Calu3 (cell line): ENCODE results near the gene PPP1R17. TPM values are rescaled to one million over a fixed set of nuclear protein-coding genes. Genes with fewer than 3 reads are reported as not detected.

Source experiments
- BruUV-seq: library from RNA; stranded (reverse); fragments of 400-500 nt; replicated peaks from 2 replicates; lab custom pipeline; 2021; lab: Mats Ljungman, UMichigan
- CTCF ChIA-PET: fragments of 300-600 bp; sonication (Branson Sonifier 250); formaldehyde crosslinking; loops from one replicate; lab custom pipeline; 2022; ENCODE audit warnings: antibody characterized with exemption; lab: Charles Lee
- DNase-seq: peaks from one replicate; pipeline ENCODE4 v3.0.0; 2022
- H3K27ac Mint-ChIP-seq: one replicate; pipeline ENCODE4 v1.8.0; 2022; ENCODE audit warnings: mixed read lengths; ENCODE audit not compliant: unreplicated experiment
- H3K27me3 Mint-ChIP-seq: one replicate; pipeline ENCODE4 v1.8.0; 2022; ENCODE audit warnings: mixed read lengths; ENCODE audit not compliant: unreplicated experiment
- H3K36me3 Mint-ChIP-seq: one replicate; pipeline ENCODE4 v1.8.0; 2022; ENCODE audit warnings: mild to moderate bottlenecking, moderate library complexity, mixed read lengths; ENCODE audit not compliant: insufficient read depth, unreplicated experiment
- H3K4me1 Mint-ChIP-seq: one replicate; pipeline ENCODE4 v1.8.0; 2022; ENCODE audit warnings: mild to moderate bottlenecking, low read depth, mixed read lengths; ENCODE audit not compliant: unreplicated experiment
- H3K4me3 Mint-ChIP-seq: one replicate; pipeline ENCODE4 v1.8.0; 2022; ENCODE audit warnings: mild to moderate bottlenecking, low read depth, moderate library complexity, mixed read lengths; ENCODE audit not compliant: unreplicated experiment
- H3K9me3 Mint-ChIP-seq: one replicate; pipeline ENCODE4 v1.8.0; 2022; ENCODE audit warnings: low read depth, mixed read lengths; ENCODE audit not compliant: unreplicated experiment
- intact Hi-C: fragments of 100-400 bp; cut with micrococcal nuclease; formaldehyde crosslinking; loops from one replicate; pipeline ENCODE4 v1.10.0; 2022; ENCODE audit not compliant: unreplicated experiment
- total RNA-seq: library from RNA; stranded (reverse); gene quantifications from 2 replicates; pipeline ENCODE4 v1.2.3, GENCODE V29; 2022
- TF ChIP-seq, protein P1 (sequence below): fragments of 200-600 bp; IDR thresholded peaks from one replicate; pipeline ENCODE4 v1.8.0; 2022; ENCODE audit warnings: antibody characterized with exemption; ENCODE audit not compliant: unreplicated experiment

Gene PPP1R17
- total RNA-seq, 1 experiment from 2014 or later: not detected

DNA sequence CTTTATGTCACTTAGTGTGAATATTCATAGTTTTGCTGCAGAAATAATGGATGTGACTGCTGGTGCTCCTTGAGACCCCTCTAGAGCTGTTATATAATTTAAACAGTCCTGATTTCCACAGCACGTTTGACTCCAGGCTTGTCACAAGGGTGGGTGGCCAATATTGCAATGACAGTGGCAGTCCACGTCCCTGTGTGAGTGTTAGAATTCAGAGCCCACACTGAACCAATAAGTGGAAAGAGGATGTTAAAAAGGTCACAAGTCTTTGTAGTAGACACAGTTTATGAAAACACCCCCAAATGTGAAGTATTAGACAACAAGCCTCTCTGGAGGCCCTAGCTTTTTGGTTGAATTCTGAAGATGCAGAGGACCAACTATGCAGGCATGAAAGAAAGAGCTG is 2.0 kb downstream of the PPP1R17 start:
- TF ChIP-seq, protein P1, sequence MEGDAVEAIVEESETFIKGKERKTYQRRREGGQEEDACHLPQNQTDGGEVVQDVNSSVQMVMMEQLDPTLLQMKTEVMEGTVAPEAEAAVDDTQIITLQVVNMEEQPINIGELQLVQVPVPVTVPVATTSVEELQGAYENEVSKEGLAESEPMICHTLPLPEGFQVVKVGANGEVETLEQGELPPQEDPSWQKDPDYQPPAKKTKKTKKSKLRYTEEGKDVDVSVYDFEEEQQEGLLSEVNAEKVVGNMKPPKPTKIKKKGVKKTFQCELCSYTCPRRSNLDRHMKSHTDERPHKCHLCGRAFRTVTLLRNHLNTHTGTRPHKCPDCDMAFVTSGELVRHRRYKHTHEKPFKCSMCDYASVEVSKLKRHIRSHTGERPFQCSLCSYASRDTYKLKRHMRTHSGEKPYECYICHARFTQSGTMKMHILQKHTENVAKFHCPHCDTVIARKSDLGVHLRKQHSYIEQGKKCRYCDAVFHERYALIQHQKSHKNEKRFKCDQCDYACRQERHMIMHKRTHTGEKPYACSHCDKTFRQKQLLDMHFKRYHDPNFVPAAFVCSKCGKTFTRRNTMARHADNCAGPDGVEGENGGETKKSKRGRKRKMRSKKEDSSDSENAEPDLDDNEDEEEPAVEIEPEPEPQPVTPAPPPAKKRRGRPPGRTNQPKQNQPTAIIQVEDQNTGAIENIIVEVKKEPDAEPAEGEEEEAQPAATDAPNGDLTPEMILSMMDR: no peak
- CTCF ChIA-PET: no interaction called here
- H3K9me3 Mint-ChIP-seq: no peaks in the 10 kb centered on the region
- DNase-seq: no peak
- intact Hi-C loops: no loop called here
- peaks cover 92% of the 10 kb centered on the region for H3K27me3 Mint-ChIP-seq
- H3K27ac Mint-ChIP-seq: no peak overlapping the region
- no peak overlapping the region for H3K4me3 Mint-ChIP-seq
- H3K36me3 Mint-ChIP-seq: no peaks in the 10 kb centered on the region
- no peaks in the 10 kb centered on the region for H3K4me1 Mint-ChIP-seq
- BruUV-seq: no TSS peak

DNA sequence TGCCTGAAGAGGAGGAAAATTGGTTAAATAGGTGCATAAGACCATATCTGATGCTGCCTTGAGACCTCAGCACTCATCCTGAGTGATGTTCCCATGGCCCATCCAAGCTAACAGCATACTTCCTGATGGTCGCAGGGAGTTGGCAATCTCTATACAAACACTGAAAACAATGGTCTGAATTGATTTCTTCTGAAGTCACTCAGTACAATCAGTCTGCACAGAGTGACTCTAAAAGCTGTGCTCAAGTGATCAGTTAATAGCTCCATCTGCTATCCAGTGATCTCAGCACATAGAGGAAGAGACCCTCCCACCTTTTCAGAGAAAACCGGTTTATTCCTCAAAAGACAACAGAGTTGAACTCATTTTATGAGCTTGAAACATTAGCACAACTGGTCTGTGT is 3.9 kb downstream of the PPP1R17 start:
- no TSS peak for BruUV-seq
- Mint-ChIP-seq H3K9me3 (no peaks in the 10 kb centered on the region), H3K4me1 (no peaks in the 10 kb centered on the region), H3K27ac (no peak overlapping the region), H3K27me3 (peaks cover 97% of the 10 kb centered on the region), H3K36me3 (no peaks in the 10 kb centered on the region), H3K4me3 (no peak overlapping the region)
- TF ChIP-seq, protein P1: no peak
- intact Hi-C loops: no loop called here
- CTCF ChIA-PET: no interaction called here
- DNase-seq: no peak

DNA sequence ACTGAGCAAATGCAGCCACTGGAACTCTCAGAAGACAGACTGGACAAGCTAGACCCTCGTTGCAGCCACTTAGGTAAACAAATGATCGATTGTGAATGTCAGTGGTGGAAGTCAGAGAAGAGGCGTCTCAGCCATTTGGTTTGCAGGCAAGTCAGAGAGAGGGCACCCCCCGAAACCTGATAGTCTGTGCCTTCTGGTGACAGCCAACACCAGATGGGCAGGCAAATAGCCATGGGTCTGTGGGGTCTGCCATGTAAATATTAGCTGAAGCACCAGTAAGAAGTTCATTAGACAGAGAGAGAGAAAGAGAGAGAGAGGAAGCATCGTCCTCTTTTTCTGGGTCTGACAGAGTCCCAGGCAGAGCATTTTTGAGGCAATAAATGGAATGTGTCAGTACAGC is 5.4 kb downstream of the PPP1R17 start:
- H3K4me1 Mint-ChIP-seq: no peaks in the 10 kb centered on the region
- H3K27ac Mint-ChIP-seq: no peak overlapping the region
- DNase-seq: no peak
- H3K36me3 Mint-ChIP-seq: no peaks in the 10 kb centered on the region
- intact Hi-C loops: no loop called here
- TF ChIP-seq, protein P1: no peak
- H3K9me3 Mint-ChIP-seq: no peaks in the 10 kb centered on the region
- no TSS peak for BruUV-seq
- no peak overlapping the region for H3K4me3 Mint-ChIP-seq
- CTCF ChIA-PET: no interaction called here
- peaks cover 97% of the 10 kb centered on the region for H3K27me3 Mint-ChIP-seq

GRCh38 chr7:31692871-31693270 is 5.9 kb downstream of the PPP1R17 start:
- Mint-ChIP-seq H3K27ac (no peak overlapping the region), H3K9me3 (no peaks in the 10 kb centered on the region), H3K27me3 (peaks cover 97% of the 10 kb centered on the region), H3K4me1 (no peaks in the 10 kb centered on the region), H3K4me3 (no peak overlapping the region), H3K36me3 (no peaks in the 10 kb centered on the region)
- CTCF ChIA-PET: no interaction called here
- intact Hi-C loops: no loop called here
- TF ChIP-seq, protein P1: no peak
- no TSS peak for BruUV-seq
- DNase-seq: no peak
